DND-41 (cell line): ENCODE results near the gene EHMT1.

ENCODE experiments used
- ATAC-seq: fragments of 200-7000 bp; cut with Tn5 transposase; 3 replicates; pipeline ENCODE4 v1.9.1; 2021; ENCODE audit warnings: low read depth; ENCODE audit not compliant: insufficient read depth
- DNase-seq: peaks from one replicate; pipeline ENCODE4 v3.0.0-alpha.2; 2020
- H2AFZ ChIP-seq: 2 replicates; pipeline ENCODE4 v1.6.0; 2012; ENCODE audit warnings: low read depth, low read length
- H3K27ac ChIP-seq: 2 replicates; pipeline ENCODE4 v1.5.1; 2012; ENCODE audit warnings: low read length, inconsistent platforms
- H3K27me3 ChIP-seq: fragments of 200-600 bp; sonication (generic); 2 replicates; pipeline ENCODE4 v1.6.0; 2012; ENCODE audit warnings: low read length, mild to moderate bottlenecking, inconsistent platforms; ENCODE audit not compliant: insufficient read depth, poor library complexity
- H3K36me3 ChIP-seq: 2 replicates; pipeline ENCODE4 v1.5.1; 2012; ENCODE audit warnings: low read length, inconsistent platforms; ENCODE audit not compliant: insufficient read depth
- H3K4me1 ChIP-seq: 2 replicates; pipeline ENCODE4 v1.5.1; 2012; ENCODE audit warnings: mild to moderate bottlenecking, low read length; ENCODE audit not compliant: insufficient read depth
- H3K4me2 ChIP-seq: 2 replicates; pipeline ENCODE4 v1.6.0; 2012; ENCODE audit warnings: mild to moderate bottlenecking, moderate library complexity, low read length, inconsistent platforms; ENCODE audit not compliant: insufficient read depth
- H3K4me3 ChIP-seq, 2 experiments: fragments of 200-600 bp in 1 of 2; shearing (Covaris generic) in 1 of 2; 2 replicates each; pipeline ENCODE4 v1.5.1; 2012 to 2016; ENCODE audit warnings: inconsistent platforms in 2 of 2, low read length in 2 of 2, mild to moderate bottlenecking in 2 of 2, low read depth in 1 of 2, moderate library complexity in 1 of 2
- H3K79me2 ChIP-seq: 2 replicates; pipeline ENCODE4 v1.6.0; 2012; ENCODE audit warnings: low read length, inconsistent platforms; ENCODE audit not compliant: insufficient read depth
- H3K9ac ChIP-seq: 2 replicates; pipeline ENCODE4 v1.6.0; 2012; ENCODE audit warnings: low read depth, mild to moderate bottlenecking, inconsistent platforms, low read length, moderate library complexity
- H3K9me3 ChIP-seq: 2 replicates; pipeline ENCODE4 v1.5.1; 2012; ENCODE audit warnings: low read length, moderate library complexity, mild to moderate bottlenecking, inconsistent platforms; ENCODE audit not compliant: insufficient read depth, severe bottlenecking
- H4K20me1 ChIP-seq: 2 replicates; pipeline ENCODE4 v1.6.0; 2012; ENCODE audit warnings: low read length; ENCODE audit not compliant: insufficient read depth
- CTCF ChIP-seq: IDR thresholded peaks from 2 replicates; pipeline ENCODE4 v1.5.1; 2012; ENCODE audit warnings: borderline replicate concordance, low read length, moderate library complexity, mild to moderate bottlenecking; ENCODE audit not compliant: poor library complexity, severe bottlenecking; ENCODE audit errors: extremely low read depth
- EZH2 ChIP-seq: IDR thresholded peaks from 3 replicates; pipeline ENCODE4 v1.6.1; 2012; ENCODE audit warnings: borderline replicate concordance, low read depth, mild to moderate bottlenecking, moderate library complexity, low read length, inconsistent platforms; ENCODE audit not compliant: severe bottlenecking

EHMT1 gene

GRCh38 chr9:137813651-137814415 is 195.0 kb downstream of the EHMT1 start:
- Histone ChIP-seq H3K4me2 (no peak overlapping the region), H3K36me3 (peaks cover 74% of the 10 kb centered on the region), H3K9ac (no peak overlapping the region), H3K79me2 (no peaks in the 10 kb centered on the region), H4K20me1 (0 out of 2 replicates have a peak, but pooled peaks cover 4% of the 10 kb centered on the region), H3K4me1 (no peaks in the 10 kb centered on the region), H2AFZ (no peak overlapping the region), H3K9me3 (no peaks in the 10 kb centered on the region), H3K27me3 (no peaks in the 10 kb centered on the region), H3K27ac (no peak overlapping the region), H3K4me3 (no peak overlapping the region)
- ATAC-seq: no peak
- no peak for DNase-seq
- TF ChIP-seq EZH2 (no peak), CTCF (no peak)

- Histone ChIP-seq H3K4me2 (no peak overlapping the region), H3K9ac (no peak overlapping the region), H3K4me1 (no peaks in the 10 kb centered on the region), H2AFZ (no peak overlapping the region), H3K4me3 (no peak overlapping the region), H3K79me2 (no peaks in the 10 kb centered on the region), H3K27me3 (no peaks in the 10 kb centered on the region), H3K36me3 (peaks cover 69% of the 10 kb centered on the region), H3K27ac (no peak overlapping the region), H4K20me1 (no peaks in the 10 kb centered on the region), H3K9me3 (no peaks in the 10 kb centered on the region)
- DNase-seq: no peak
- no peak for TF ChIP-seq CTCF
- no peak for TF ChIP-seq EZH2
- ATAC-seq: no peak
Observed at GRCh38 chr9:137814436-137814835, 195.6 kb downstream of the EHMT1 start.

- no peak for ATAC-seq
- Histone ChIP-seq H3K4me2 (no peak overlapping the region), H3K9ac (no peak overlapping the region), H3K27ac (no peak overlapping the region), H2AFZ (no peak overlapping the region), H3K36me3 (peaks cover 71% of the 10 kb centered on the region), H4K20me1 (no peaks in the 10 kb centered on the region), H3K79me2 (no peaks in the 10 kb centered on the region), H3K9me3 (no peaks in the 10 kb centered on the region), H3K4me3 (no peak overlapping the region), H3K27me3 (no peaks in the 10 kb centered on the region), H3K4me1 (no peaks in the 10 kb centered on the region)
- DNase-seq: no peak
- TF ChIP-seq CTCF: no peak
- no peak for TF ChIP-seq EZH2
Observed at GRCh38 chr9:137814841-137815240, 196.0 kb downstream of the EHMT1 start.
